GM10248 (cell line): ENCODE results near the gene KIF3B.
"Not testable (repeated sequence)": the region's sequence is repeated elsewhere in the genome, so short reads cannot be mapped to it uniquely, and the experiment has no call there.

Experiments
- CTCF ChIA-PET: fragments of 300-600 bp; sonication (Branson Sonifier 250); formaldehyde crosslinking; extraction: SDS; loops from one replicate; lab custom pipeline; 2021; ENCODE audit warnings: antibody characterized with exemption; lab: Yijun Ruan, JAX
- POLR2A ChIA-PET: fragments of 350-650 bp; sonication (Branson Sonifier 250); formaldehyde crosslinking; extraction: SDS; loops from one replicate; lab custom pipeline; 2020; ENCODE audit warnings: antibody characterized with exemption; lab: Yijun Ruan, JAX
- DNase-seq: peaks from one replicate; pipeline ENCODE4 v3.0.0; 2012; ENCODE audit errors: extremely low spot score
- TF ChIP-seq, protein P1 (sequence below): IDR thresholded peaks from 2 replicates; pipeline ENCODE4 v1.5.1; 2012; ENCODE audit warnings: mild to moderate bottlenecking, low read depth; ENCODE audit errors: extremely low read depth, missing control alignments, control extremely low read depth

KIF3B gene

DNA sequence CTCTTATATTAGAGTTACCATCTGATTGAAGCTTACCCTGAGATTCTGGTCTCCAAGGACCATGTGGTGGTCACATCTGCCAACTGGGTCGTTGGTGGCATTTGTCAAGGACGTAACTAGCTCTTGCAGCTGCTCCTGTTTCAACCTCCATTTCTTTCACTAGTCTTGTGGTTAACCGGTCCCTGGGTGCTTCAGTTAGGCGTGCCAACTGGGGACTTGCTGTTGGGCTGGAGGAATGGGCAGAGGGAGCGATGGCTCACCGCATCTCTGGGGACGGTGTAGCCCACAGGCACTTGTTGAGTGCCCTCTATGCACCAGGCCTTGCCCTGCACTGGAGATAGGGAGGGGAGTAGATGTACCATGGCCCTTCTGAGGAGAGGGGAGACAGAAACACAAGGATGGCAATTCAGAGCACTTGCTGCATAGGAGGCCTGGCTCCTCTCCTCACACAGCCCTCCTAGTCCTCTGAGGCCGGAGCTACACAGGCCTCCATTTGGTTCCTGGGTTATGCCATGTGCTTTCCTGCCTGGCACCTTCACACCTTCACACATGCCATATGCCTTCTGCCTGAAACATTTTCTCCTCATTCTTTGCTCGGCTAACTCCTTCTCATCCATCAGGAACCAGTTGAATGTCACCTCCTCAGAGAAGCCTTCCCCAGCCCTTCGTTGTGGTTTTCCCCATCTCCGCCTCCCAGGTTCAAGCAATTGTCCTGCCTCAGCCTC is 60.6 kb downstream of the KIF3B start:
- CTCF ChIA-PET, result interaction anchor here (0.9 to 3.6 kb wide), 11 partner anchors 7 to 115 kb away, joined by 3 to 29 read pairs (median 3); partner anchors contain the start of gene ASXL1
- POLR2A ChIA-PET, result no interaction called here
- TF ChIP-seq, protein P1, sequence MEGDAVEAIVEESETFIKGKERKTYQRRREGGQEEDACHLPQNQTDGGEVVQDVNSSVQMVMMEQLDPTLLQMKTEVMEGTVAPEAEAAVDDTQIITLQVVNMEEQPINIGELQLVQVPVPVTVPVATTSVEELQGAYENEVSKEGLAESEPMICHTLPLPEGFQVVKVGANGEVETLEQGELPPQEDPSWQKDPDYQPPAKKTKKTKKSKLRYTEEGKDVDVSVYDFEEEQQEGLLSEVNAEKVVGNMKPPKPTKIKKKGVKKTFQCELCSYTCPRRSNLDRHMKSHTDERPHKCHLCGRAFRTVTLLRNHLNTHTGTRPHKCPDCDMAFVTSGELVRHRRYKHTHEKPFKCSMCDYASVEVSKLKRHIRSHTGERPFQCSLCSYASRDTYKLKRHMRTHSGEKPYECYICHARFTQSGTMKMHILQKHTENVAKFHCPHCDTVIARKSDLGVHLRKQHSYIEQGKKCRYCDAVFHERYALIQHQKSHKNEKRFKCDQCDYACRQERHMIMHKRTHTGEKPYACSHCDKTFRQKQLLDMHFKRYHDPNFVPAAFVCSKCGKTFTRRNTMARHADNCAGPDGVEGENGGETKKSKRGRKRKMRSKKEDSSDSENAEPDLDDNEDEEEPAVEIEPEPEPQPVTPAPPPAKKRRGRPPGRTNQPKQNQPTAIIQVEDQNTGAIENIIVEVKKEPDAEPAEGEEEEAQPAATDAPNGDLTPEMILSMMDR, result no peak
- DNase-seq, result no peak

DNA sequence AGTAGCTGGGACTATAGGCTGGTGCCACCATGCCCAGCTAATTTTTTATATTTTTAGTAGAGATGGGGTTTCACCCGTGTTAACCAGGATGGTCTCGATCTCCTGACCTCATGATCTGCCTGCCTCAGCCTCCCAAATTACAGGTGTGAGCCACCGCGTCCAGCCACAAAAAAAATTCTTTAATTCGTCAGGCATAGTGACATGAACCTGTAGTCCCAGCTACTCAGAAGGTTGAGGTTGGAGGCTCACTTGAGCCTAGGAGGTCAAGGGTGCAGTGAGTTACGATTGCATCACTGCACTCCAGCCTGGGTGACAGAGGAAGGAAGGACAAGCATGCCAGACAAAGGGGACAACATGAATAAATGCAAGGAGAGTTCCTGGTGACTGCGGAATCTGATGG is 61.2 kb downstream of the KIF3B start:
- TF ChIP-seq, protein P1, result no peak
- CTCF ChIA-PET, result interaction anchor here (1.0 to 3.6 kb wide), 5 partner anchors 9 to 21 kb away, joined by 3 to 29 read pairs (median 8); partner anchors contain the start of gene ASXL1
- POLR2A ChIA-PET, result no interaction called here
- no peak for DNase-seq

DNA sequence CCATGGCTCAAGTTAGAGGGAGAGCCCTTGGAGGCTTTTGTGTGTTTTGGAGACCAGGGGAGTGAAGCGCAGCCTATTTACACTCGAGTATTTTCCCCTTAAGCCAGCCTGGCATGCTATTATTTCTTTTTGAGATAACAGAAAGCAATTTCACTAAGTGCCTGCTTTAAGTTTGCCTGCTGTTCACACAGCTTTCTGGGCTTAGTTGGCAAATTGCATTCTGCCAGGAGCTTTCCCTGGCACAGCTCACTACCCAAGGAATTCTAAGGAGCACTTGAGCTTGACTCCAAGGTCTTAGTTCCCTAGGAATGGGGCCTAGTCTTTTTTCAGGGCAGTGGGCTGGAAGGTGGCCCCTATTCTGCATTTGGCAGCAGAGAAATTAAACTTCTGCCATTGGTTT is 61.7 kb downstream of the KIF3B start:
- CTCF ChIA-PET, result interaction anchor here (1.0 to 3.6 kb wide), 3 partner anchors 9 to 19 kb away, joined by 3 to 29 read pairs (median 3); partner anchors contain the start of gene ASXL1
- TF ChIP-seq, protein P1, result no peak
- POLR2A ChIA-PET, result no interaction called here
- DNase-seq, result no peak

DNA sequence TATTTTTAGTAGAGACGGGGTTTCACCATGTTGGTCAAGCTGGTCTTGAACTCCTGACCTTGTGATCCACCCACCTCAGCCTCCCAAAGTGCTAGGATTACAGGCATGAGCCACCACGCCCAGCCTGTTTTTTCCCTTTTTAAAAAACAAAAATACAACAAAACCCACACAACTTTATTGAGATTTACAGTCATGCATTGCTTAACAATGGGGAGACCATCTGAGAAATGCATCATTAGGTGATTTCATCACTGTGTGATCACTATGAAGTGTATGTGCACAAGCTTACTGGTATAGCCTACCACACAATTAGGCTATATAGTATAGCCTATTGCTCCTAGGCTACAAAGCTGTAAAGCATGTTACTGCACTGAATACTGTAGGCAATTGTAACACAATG is 63.6 kb downstream of the KIF3B start:
- POLR2A ChIA-PET, DNase-seq: not testable (repeated sequence)
- CTCF ChIA-PET, result interaction anchor here (1.2 to 1.5 kb wide), 2 partner anchors 15 to 208 kb away, joined by 3 read pairs; no protein-coding TSS in a partner anchor

DNA sequence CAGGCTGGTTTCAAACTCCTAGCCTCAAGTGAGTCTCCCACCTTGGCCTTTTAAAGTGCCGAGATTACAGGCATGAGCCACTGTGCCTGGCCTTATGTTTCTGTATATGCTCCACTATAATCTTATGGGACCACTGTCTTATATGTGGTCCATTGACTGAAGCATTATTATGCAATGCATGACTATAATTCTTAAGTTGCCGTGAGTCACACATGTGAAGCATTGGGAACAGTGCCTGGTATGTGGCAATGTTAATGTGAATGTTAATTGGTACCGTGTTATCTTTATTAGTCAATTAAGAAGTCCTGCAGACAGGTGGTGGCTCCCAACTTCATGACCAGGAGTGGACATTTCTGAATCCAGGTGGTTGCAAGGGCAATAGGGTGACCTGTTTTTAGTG is 66.0 kb downstream of the KIF3B start:
- TF ChIP-seq, protein P1, result no peak
- DNase-seq, result no peak
- ChIA-PET POLR2A (no interaction called here), CTCF (interaction anchor here (1.1 kb wide), 1 partner anchor 11 kb away, joined by 3 read pairs; no protein-coding TSS in a partner anchor)

DNA sequence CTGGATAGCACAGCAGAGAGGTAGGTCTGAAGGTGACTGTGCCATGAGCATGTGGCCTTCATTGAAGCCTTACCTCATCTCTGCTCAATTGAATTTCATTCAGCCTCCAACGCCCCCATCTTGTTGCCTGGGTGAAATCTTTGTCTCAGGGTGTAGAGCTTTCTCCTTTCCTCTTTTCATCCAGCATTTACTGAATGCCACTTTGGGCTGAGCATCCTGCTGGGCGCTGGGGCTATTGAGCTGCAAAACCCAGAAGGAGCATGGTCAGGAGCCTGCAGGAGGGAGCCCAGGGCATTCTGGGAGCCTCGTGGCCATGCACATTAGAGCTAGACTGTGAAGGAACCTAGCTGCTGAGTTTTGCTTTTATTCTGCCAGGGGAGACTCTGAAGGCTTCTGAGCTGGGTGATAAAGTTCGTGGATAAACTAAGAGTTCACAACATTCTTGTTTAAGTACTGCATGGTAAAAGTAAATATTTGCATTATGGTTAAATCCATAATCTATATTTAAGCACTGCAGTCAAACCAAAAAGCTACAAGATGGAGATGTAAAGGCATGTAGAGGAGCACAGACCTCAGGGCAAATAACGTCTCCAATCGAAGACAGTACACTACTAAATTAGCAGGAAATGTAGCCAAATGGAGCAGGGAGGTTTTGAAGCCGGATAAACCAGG is 67.5 kb downstream of the KIF3B start:
- CTCF ChIA-PET, result interaction anchor here (1.0 to 1.8 kb wide), 6 partner anchors 8 to 111 kb away, joined by 3 to 6 read pairs (median 3); no protein-coding TSS in a partner anchor
- POLR2A ChIA-PET, result no interaction called here
- no peak for DNase-seq

More for the DNA sequence above, 67.5 kb downstream of the KIF3B start:
- TF ChIP-seq, protein P1, result no peak
